H9 (cell line): Measurements from ENCODE around the gene ATF6. TPM values are rescaled to one million over a fixed set of nuclear protein-coding genes. Genes with fewer than 3 reads are reported as not detected.

Experiments
- DNase-seq: peaks from one replicate; pipeline ENCODE4 v3.0.0-alpha.2; 2017
- H2AFZ ChIP-seq: one replicate; pipeline ENCODE4 v1.6.1; 2013; ENCODE audit warnings: mild to moderate bottlenecking, low read length, control low read depth, moderate library complexity
- H2AK5ac ChIP-seq: 2 replicates; pipeline ENCODE4 v1.6.1; 2013; ENCODE audit warnings: low read length, control low read depth, mixed read lengths; ENCODE audit not compliant: insufficient read length
- H2BK120ac ChIP-seq: one replicate; pipeline ENCODE4 v1.6.1; 2013; ENCODE audit warnings: low read depth, mild to moderate bottlenecking, low read length, control low read depth, inconsistent platforms; ENCODE audit not compliant: poor library complexity, severe bottlenecking
- H2BK12ac ChIP-seq: 2 replicates; pipeline ENCODE4 v1.6.1; 2013; ENCODE audit warnings: low read length, control low read depth, mixed read lengths, low read depth; ENCODE audit not compliant: insufficient read length
- H2BK15ac ChIP-seq: 2 replicates; pipeline ENCODE4 v1.6.1; 2013; ENCODE audit warnings: low read depth, low read length, control low read depth
- H2BK20ac ChIP-seq: one replicate; pipeline ENCODE4 v1.6.1; 2013; ENCODE audit warnings: low read depth, mild to moderate bottlenecking, low read length, control low read depth, inconsistent platforms; ENCODE audit not compliant: poor library complexity, severe bottlenecking
- H2BK5ac ChIP-seq: 2 replicates; pipeline ENCODE4 v1.6.1; 2013; ENCODE audit warnings: low read length, control low read depth, mixed read lengths; ENCODE audit not compliant: insufficient read length
- H3K14ac ChIP-seq: 2 replicates; pipeline ENCODE4 v1.6.1; 2013; ENCODE audit warnings: low read length, control low read depth; ENCODE audit not compliant: insufficient read depth
- H3K18ac ChIP-seq: 2 replicates; pipeline ENCODE4 v1.6.1; 2013; ENCODE audit warnings: low read depth, mild to moderate bottlenecking, mixed read lengths, low read length, control low read depth; ENCODE audit not compliant: insufficient read length
- H3K23ac ChIP-seq: 2 replicates; pipeline ENCODE4 v1.6.1; 2013; ENCODE audit warnings: low read length, control low read depth, mixed read lengths, low read depth; ENCODE audit not compliant: insufficient read length
- H3K23me2 ChIP-seq: 2 replicates; pipeline ENCODE4 v1.6.1; 2013; ENCODE audit warnings: low read depth, mild to moderate bottlenecking, mixed read lengths, low read length, control low read depth; ENCODE audit not compliant: insufficient read length, poor library complexity, severe bottlenecking
- H3K27ac ChIP-seq: 2 replicates; pipeline ENCODE4 v1.5.1; 2013; ENCODE audit warnings: low read length, control low read depth, mixed read lengths, low read depth; ENCODE audit not compliant: insufficient read length
- H3K27me3 ChIP-seq: 2 replicates; pipeline ENCODE4 v1.6.1; 2013; ENCODE audit warnings: low read length, control low read depth, inconsistent platforms; ENCODE audit not compliant: insufficient read depth
- H3K4ac ChIP-seq: 2 replicates; pipeline ENCODE4 v1.6.1; 2013; ENCODE audit warnings: low read depth, mild to moderate bottlenecking, control low read depth, inconsistent platforms, low read length, moderate library complexity
- H3K4me1 ChIP-seq: 2 replicates; pipeline ENCODE4 v1.6.1; 2013; ENCODE audit warnings: low read length, control low read depth, inconsistent platforms; ENCODE audit not compliant: insufficient read depth
- H3K4me2 ChIP-seq: 2 replicates; pipeline ENCODE4 v1.6.1; 2013; ENCODE audit warnings: low read length, control low read depth, mixed read lengths; ENCODE audit not compliant: insufficient read length, insufficient read depth
- H3K56ac ChIP-seq: 2 replicates; pipeline ENCODE4 v1.6.1; 2013; ENCODE audit warnings: low read depth, mild to moderate bottlenecking, mixed read lengths, low read length, control low read depth; ENCODE audit not compliant: insufficient read length
- H3K79me1 ChIP-seq: 2 replicates; pipeline ENCODE4 v1.6.1; 2013; ENCODE audit warnings: low read depth, mild to moderate bottlenecking, moderate library complexity, low read length, control low read depth, inconsistent platforms; ENCODE audit not compliant: insufficient read depth, poor library complexity, severe bottlenecking
- H3K79me2 ChIP-seq: 2 replicates; pipeline ENCODE4 v1.6.1; 2013; ENCODE audit warnings: low read length, control low read depth, inconsistent platforms; ENCODE audit not compliant: insufficient read depth
- H3K9ac ChIP-seq: 2 replicates; pipeline ENCODE4 v1.6.1; 2013; ENCODE audit warnings: low read length, control low read depth, mixed read lengths; ENCODE audit not compliant: insufficient read length; ENCODE audit errors: extremely low read depth
- H3K9me3 ChIP-seq: one replicate; pipeline ENCODE4 v1.6.1; 2013; ENCODE audit warnings: low read depth, low read length, inconsistent platforms; ENCODE audit not compliant: control insufficient read depth
- H3T11ph ChIP-seq: one replicate; pipeline ENCODE4 v1.6.1; 2013; ENCODE audit warnings: mild to moderate bottlenecking, low read length, control low read depth, inconsistent platforms
- H4K20me1 ChIP-seq: one replicate; pipeline ENCODE4 v1.6.1; 2013; ENCODE audit not compliant: control insufficient read depth, insufficient read length, insufficient read depth
- H4K5ac ChIP-seq: 2 replicates; pipeline ENCODE4 v1.6.1; 2013; ENCODE audit warnings: low read depth, mild to moderate bottlenecking, mixed read lengths, low read length, control low read depth; ENCODE audit not compliant: insufficient read length
- H4K8ac ChIP-seq: replicated peaks from 2 replicates; pipeline ENCODE4 v1.6.1; 2013; ENCODE audit warnings: low read length, control low read depth, mixed read lengths, low read depth; ENCODE audit not compliant: insufficient read length
- H4K91ac ChIP-seq: 2 replicates; pipeline ENCODE4 v1.6.1; 2013; ENCODE audit warnings: low read depth, mild to moderate bottlenecking, moderate library complexity, mixed read lengths, low read length, control low read depth; ENCODE audit not compliant: insufficient read length
- H3K27ac Mint-ChIP-seq, 3 experiments: 2 replicates in 2 of 3; 3 replicates in 1 of 3; pipeline ENCODE4 v1.8.0; 2020 to 2021; ENCODE audit warnings: mixed read lengths in 3 of 3, mild to moderate bottlenecking in 1 of 3, moderate library complexity in 1 of 3
- H3K27me3 Mint-ChIP-seq: 2 replicates; pipeline ENCODE4 v1.8.0; 2021; ENCODE audit warnings: low read depth, mild to moderate bottlenecking, moderate library complexity, mixed read lengths
- H3K36me3 Mint-ChIP-seq, 3 experiments: 2 replicates in 2 of 3; 3 replicates in 1 of 3; pipeline ENCODE4 v1.8.0; 2020 to 2021; ENCODE audit warnings: low read depth in 3 of 3, mixed read lengths in 3 of 3; ENCODE audit not compliant: insufficient read depth in 1 of 3
- H3K4me1 Mint-ChIP-seq, 2 experiments: 2 replicates each; pipeline ENCODE4 v1.8.0; 2020; ENCODE audit warnings: mixed read lengths in 2 of 2
- H3K4me3 Mint-ChIP-seq, 2 experiments: 2 replicates in 1 of 2; 3 replicates in 1 of 2; pipeline ENCODE4 v1.8.0; 2020 to 2021; ENCODE audit warnings: mild to moderate bottlenecking in 2 of 2, mixed read lengths in 2 of 2, moderate library complexity in 1 of 2
- H3K9me3 Mint-ChIP-seq, 2 experiments: 2 replicates in 1 of 2; 3 replicates in 1 of 2; pipeline ENCODE4 v1.8.0; 2020; ENCODE audit warnings: mild to moderate bottlenecking in 2 of 2, mixed read lengths in 2 of 2, moderate library complexity in 1 of 2
- WGBS: extraction: QIAGEN DNeasy Blood & Tissue Kit; methylation state at CpG from one replicate; pipeline ENCODE4 v1.1.7; 2013; ENCODE audit warnings: missing lambda C conversion rate, low lambda C conversion rate, mixed read lengths; ENCODE audit not compliant: insufficient read length; ENCODE audit errors: extremely low coverage; 5-methylcytosine and 5-hydroxymethylcytosine counted together
- total RNA-seq: library from RNA; stranded (reverse); gene quantifications from 2 replicates; pipeline ENCODE4 v1.2.1, GENCODE V29; 2021
- TF ChIP-seq, protein P1 (sequence below): fragments of 200-600 bp; sonication (generic); conservative IDR thresholded peaks from 3 replicates; pipeline ENCODE4 v1.8.0; 2021; ENCODE audit warnings: antibody characterized with exemption, mild to moderate bottlenecking

Gene ATF6
- total RNA-seq, 1 experiment from 2014 or later = 11.2 TPM

DNA sequence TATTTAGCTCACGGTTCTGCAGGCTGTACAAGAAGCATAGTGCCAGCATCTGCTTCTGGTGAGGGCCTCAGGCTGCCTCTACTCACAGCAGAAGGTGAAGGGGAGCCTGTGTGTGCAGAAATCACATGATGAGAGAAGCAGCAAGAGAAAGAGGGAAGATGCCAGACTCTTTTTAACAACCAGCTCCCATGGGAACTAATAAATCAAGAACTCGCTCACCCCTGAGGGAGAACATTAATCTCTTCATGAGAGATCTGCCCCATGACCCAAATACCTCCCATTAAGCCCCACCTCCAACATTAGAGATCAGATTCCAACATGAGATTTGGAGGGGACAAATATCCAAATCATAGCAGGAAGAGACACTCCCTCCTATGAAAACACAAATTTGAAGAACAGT, 183.4 kb downstream of the ATF6 start:
- H4K91ac ChIP-seq = no peak overlapping the region
- H4K5ac ChIP-seq = no peak overlapping the region
- H3K27me3 Mint-ChIP-seq = no peaks in the 10 kb centered on the region
- H3K79me2 ChIP-seq = no peaks in the 10 kb centered on the region
- no peak overlapping the region for H2AK5ac ChIP-seq
- H4K8ac ChIP-seq = no peak overlapping the region
- no peak overlapping the region for H3K18ac ChIP-seq
- no peaks in the 10 kb centered on the region for H3K27me3 ChIP-seq
- no peaks in the 10 kb centered on the region for H3K9me3 ChIP-seq
- no peaks in the 10 kb centered on the region for H3K9me3 Mint-ChIP-seq
- H2BK20ac ChIP-seq = no peak overlapping the region
- no CpG with 5 or more reads among the region's 2 CpGs for WGBS
- H3K4me1 ChIP-seq = no peaks in the 10 kb centered on the region; the same call in 1 of the 2 replicates
- TF ChIP-seq, protein P1, sequence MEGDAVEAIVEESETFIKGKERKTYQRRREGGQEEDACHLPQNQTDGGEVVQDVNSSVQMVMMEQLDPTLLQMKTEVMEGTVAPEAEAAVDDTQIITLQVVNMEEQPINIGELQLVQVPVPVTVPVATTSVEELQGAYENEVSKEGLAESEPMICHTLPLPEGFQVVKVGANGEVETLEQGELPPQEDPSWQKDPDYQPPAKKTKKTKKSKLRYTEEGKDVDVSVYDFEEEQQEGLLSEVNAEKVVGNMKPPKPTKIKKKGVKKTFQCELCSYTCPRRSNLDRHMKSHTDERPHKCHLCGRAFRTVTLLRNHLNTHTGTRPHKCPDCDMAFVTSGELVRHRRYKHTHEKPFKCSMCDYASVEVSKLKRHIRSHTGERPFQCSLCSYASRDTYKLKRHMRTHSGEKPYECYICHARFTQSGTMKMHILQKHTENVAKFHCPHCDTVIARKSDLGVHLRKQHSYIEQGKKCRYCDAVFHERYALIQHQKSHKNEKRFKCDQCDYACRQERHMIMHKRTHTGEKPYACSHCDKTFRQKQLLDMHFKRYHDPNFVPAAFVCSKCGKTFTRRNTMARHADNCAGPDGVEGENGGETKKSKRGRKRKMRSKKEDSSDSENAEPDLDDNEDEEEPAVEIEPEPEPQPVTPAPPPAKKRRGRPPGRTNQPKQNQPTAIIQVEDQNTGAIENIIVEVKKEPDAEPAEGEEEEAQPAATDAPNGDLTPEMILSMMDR = no peak
- no peaks in the 10 kb centered on the region for H3K36me3 Mint-ChIP-seq
- no peak overlapping the region for H3K4me3 Mint-ChIP-seq
- H2BK12ac ChIP-seq = no peak overlapping the region
- no peak for DNase-seq
- no peak overlapping the region for H2AFZ ChIP-seq
- no peak overlapping the region for H3K27ac ChIP-seq
- H4K20me1 ChIP-seq = no peaks in the 10 kb centered on the region
- no peak overlapping the region for H3K9ac ChIP-seq
- H3K79me1 ChIP-seq = no peaks in the 10 kb centered on the region
- no peak overlapping the region for H3K4me2 ChIP-seq
- H3K23me2 ChIP-seq = no peaks in the 10 kb centered on the region
- no peak overlapping the region for H3K27ac Mint-ChIP-seq
- peaks cover 16 to 19% of the 10 kb centered on the region in 2 experiments for H3K4me1 Mint-ChIP-seq
- H3K4ac ChIP-seq = no peak overlapping the region
- H3K14ac ChIP-seq = no peak overlapping the region
- H2BK120ac ChIP-seq = no peak overlapping the region
- no peak overlapping the region for H3K23ac ChIP-seq
- no peak overlapping the region for H2BK15ac ChIP-seq
- no peak overlapping the region for H3K56ac ChIP-seq
- no peak overlapping the region for H3T11ph ChIP-seq
- no peak overlapping the region for H2BK5ac ChIP-seq
